KOPT-K1 (cell line): ENCODE results near the gene LAX1.
"Not testable (repeated sequence)": the region's sequence is repeated elsewhere in the genome, so short reads cannot be mapped to it uniquely, and the experiment has no call there.

Experiments used
- H3K27ac ChIP-seq: fragments of 200-600 bp; sonication (generic); 2 replicates; pipeline ENCODE4 v1.5.1; 2016; ENCODE audit warnings: antibody characterized with exemption, mild to moderate bottlenecking, low read depth, low read length; ENCODE audit not compliant: poor library complexity, severe bottlenecking
- H3K36me3 ChIP-seq: fragments of 200-600 bp; sonication (generic); 2 replicates; pipeline ENCODE4 v1.5.1; 2017; ENCODE audit warnings: antibody characterized with exemption, mild to moderate bottlenecking, low read length, moderate library complexity; ENCODE audit not compliant: insufficient read depth
- H3K9me3 ChIP-seq: fragments of 200-600 bp; sonication (generic); 2 replicates; pipeline ENCODE4 v1.5.1; 2017; ENCODE audit warnings: antibody characterized with exemption, low read length, mild to moderate bottlenecking; ENCODE audit not compliant: insufficient read depth, poor library complexity, severe bottlenecking

LAX1 gene, protein sequence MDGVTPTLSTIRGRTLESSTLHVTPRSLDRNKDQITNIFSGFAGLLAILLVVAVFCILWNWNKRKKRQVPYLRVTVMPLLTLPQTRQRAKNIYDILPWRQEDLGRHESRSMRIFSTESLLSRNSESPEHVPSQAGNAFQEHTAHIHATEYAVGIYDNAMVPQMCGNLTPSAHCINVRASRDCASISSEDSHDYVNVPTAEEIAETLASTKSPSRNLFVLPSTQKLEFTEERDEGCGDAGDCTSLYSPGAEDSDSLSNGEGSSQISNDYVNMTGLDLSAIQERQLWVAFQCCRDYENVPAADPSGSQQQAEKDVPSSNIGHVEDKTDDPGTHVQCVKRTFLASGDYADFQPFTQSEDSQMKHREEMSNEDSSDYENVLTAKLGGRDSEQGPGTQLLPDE

DNA sequence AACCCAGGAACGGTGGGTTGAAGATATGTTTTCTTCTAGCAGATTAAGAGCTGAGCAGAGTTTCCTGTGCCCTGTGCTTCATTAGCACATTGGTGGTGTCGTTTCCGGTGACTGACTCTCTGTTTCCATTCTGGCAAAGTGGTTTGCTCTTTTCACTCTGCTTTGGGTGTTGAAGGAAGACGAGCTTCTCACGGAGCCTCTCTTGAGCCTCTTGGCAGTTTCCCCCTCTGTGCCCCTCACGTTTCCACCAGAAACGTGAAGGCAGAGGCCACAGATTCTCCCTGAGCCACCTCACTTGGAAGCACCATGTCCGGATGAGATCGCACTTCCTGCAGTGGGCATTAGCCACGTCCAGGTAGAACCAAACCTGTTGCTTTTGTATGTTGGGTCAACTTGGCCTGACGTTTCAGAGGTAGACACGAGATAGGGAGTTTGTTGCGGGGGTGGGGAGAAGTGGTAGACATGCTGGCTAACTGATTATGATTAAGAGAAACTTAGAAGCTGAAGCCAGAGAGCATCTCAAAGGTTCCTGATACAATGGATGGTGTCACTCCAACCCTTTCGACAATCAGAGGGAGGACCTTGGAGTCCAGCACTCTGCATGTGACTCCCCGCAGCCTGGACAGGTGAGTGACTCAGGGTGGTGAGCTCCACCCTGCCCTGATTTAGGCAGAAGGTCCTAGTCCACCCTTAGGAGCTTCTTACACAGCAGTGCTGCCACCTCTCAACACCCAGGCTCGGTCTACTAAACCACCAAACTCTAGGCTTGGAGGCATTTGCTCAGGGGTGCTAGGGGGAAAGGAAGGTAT, at the start of gene LAX1:
TSS of gene LAX1 (plus strand) at position 155 of the 809 bp plus-strand sequence. CDS start at position 538, 383 bp downstream.
- H3K36me3 ChIP-seq: peaks cover 12% of the 10 kb centered on the region; the same call in 1 of the 2 replicates
- H3K27ac ChIP-seq: peak within 1 kb of the TSS; percentile 94
- H3K9me3 ChIP-seq: no peaks in the 10 kb centered on the region

DNA sequence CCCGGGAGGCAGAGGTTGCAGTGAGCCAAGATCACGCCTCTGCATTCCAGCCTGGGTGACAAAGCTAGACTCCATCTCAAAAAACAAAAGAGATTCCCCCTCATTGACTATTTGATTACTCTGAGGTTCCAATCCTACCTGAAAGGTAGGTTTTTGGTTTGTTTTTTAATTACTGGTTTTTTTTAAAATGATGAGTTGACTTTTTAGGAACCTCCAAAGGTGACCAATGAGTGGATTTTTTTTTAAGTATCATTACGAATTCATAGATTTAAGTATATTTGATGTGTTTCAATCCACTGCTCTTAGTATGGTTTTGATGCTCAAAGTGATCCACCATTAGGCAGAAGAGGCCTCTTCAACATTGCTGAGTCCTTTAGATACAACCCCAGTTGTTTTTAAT, 47.9 kb upstream of the LAX1 start:
- Histone ChIP-seq H3K36me3 (peaks cover 83% of the 10 kb centered on the region), H3K9me3 (no peaks in the 10 kb centered on the region), H3K27ac (no peak overlapping the region)

- H3K27ac ChIP-seq: no peak overlapping the region
- H3K36me3 ChIP-seq: peaks cover 84% of the 10 kb centered on the region
- H3K9me3 ChIP-seq: no peaks in the 10 kb centered on the region
Observed at GRCh38 chr1:203720242-203720641, 44.7 kb upstream of the LAX1 start.

DNA sequence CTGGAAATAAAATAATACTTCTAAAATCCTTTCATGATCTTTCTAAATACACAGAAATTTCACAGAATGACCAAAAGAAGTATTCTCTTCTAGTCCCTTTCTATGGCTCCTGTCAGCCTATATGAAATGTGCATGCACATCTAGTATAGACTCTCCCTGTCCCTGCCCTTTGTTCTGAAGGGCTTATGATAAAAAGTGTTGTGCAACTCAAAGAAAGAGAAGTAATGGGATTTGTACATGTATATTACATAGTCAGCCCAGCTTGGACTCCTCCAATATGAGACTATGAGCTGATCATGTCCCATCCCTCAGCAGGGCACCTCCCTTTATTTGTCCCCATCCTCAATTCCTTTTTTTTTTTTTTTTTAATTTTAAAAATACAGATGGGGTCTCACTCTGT, 42.1 kb upstream of the LAX1 start:
- Histone ChIP-seq H3K9me3 (no peaks in the 10 kb centered on the region), H3K36me3 (peaks cover 90% of the 10 kb centered on the region), H3K27ac (no peak overlapping the region)

DNA sequence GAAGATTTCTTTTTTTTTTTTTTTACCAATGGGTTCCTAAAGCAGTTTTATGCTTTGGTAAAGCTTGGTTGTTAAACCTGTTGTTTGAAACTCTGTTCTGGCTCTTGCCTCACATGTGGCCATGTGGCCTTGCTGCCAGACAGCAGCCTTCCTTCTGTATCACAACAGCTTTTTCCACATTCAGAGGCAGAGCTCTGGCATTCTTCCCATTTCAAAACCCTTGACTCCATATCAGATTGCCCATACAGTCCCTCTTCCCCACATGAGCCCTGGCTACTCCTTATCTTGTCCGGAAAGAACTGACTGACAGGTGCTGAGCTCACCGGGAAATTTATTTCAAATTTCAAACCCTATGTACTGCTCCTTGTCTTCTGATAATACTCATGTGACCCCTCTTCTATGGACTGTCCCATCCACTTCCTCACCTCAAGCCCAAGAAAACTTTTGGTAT, 38.5 kb upstream of the LAX1 start:
- H3K9me3 ChIP-seq: no peaks in the 10 kb centered on the region
- H3K36me3 ChIP-seq: peaks cover 96% of the 10 kb centered on the region
- H3K27ac ChIP-seq: no peak overlapping the region

GRCh38 chr1:203733009-203733863, 31.7 kb upstream of the LAX1 start:
- no peaks in the 10 kb centered on the region for H3K9me3 ChIP-seq
- H3K27ac ChIP-seq: no peak overlapping the region
- peaks cover 59% of the 10 kb centered on the region for H3K36me3 ChIP-seq

DNA sequence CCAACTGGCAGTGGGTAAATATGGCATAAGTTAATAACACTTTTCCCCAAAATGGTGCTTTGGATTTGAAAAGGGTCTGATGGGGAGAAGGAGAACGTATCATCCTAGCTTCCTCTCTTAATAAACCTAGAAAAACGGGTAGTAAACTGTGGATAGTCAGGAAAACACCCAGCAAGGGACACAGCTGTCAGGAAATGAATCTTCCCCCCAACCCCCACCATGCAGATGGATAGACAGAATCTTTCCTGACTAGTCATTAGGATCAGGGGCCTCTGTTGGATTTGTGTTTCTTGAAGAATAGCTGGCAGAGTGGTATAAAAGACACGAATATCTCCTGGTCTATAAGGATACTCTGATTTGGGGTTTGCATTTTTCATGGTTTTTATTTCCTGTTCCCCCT, 22.5 kb upstream of the LAX1 start:
- H3K36me3 ChIP-seq: peaks cover 46% of the 10 kb centered on the region
- H3K9me3 ChIP-seq: no peaks in the 10 kb centered on the region
- no peak overlapping the region for H3K27ac ChIP-seq

- Histone ChIP-seq H3K36me3 (peaks cover 41% of the 10 kb centered on the region), H3K27ac (no peak overlapping the region)
Observed at GRCh38 chr1:203743091-203743571, 21.9 kb upstream of the LAX1 start.

GRCh38 chr1:203744075-203744972, 20.7 kb upstream of the LAX1 start:
- Histone ChIP-seq H3K27ac (peak overlapping the region; percentile 48), H3K9me3 (no peaks in the 10 kb centered on the region), H3K36me3 (peaks cover 33% of the 10 kb centered on the region)

More at GRCh38 chr1:203743091-203743571, 21.9 kb upstream of the LAX1 start:
- no peaks in the 10 kb centered on the region for H3K9me3 ChIP-seq

DNA sequence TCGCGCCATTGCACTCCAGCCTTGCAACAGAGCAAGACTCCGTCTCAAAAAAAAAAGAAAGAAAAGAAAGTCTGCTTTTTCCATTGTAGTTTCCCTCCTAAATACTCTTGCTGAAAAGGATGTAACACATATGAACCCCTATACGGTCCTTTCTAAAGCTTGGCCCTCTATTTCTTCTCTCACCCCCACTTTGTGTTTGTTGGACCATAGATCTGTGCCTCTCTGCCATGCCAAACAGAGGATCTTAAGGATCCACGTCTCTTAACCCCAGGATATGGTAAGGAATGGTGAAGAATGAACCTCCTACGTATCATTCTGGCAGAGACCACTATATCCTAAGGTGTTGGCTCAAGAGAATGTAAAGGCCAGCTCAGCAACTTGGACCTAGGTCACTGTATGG, 18.7 kb upstream of the LAX1 start:
- Histone ChIP-seq H3K9me3 (no peaks in the 10 kb centered on the region), H3K36me3 (peaks cover 14% of the 10 kb centered on the region), H3K27ac (no peak overlapping the region)

GRCh38 chr1:203751051-203751450, 13.9 kb upstream of the LAX1 start:
- Histone ChIP-seq H3K27ac (no peak overlapping the region), H3K9me3 (no peaks in the 10 kb centered on the region)

GRCh38 chr1:203751618-203752361, 13.2 kb upstream of the LAX1 start:
- H3K36me3 ChIP-seq, H3K27ac ChIP-seq, H3K9me3 ChIP-seq: not testable (repeated sequence)

More at GRCh38 chr1:203751051-203751450, 13.9 kb upstream of the LAX1 start:
- H3K36me3 ChIP-seq: no peaks in the 10 kb centered on the region

DNA sequence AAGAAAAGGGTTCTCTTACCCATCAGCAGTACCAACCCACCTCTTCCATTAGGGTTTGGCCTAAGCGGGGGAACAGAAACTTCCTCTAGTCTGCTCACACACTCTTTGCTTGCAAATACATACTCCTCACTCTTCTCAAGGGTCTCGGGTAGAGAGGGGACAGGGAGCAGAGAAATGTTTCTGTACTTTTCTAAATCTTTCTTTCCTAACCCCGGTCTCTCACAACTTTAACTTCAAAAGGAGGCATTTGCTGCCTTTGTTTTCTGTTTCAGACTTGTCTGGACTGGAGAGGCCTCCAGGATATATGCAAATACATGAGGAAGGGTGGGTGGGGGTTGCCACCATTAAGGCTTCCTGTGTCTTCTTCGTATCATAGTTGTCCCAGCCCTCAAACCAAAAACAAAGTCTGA, 10.5 kb upstream of the LAX1 start:
- Histone ChIP-seq H3K36me3 (no peaks in the 10 kb centered on the region), H3K27ac (peak overlapping the region; percentile 79), H3K9me3 (no peaks in the 10 kb centered on the region)
